NCI-H748 treated with DMSO at 0.1 percent for 48 hours (cell line): ENCODE data around the gene NRXN3.
A peak's percentile ranks its signal among the peaks of the same experiment; 100 is the strongest.

Experiments
- DNase-seq: peaks from one replicate; lab custom pipeline; 2025; lab: John Stamatoyannopoulos, UW

The NRXN3 gene

DNA sequence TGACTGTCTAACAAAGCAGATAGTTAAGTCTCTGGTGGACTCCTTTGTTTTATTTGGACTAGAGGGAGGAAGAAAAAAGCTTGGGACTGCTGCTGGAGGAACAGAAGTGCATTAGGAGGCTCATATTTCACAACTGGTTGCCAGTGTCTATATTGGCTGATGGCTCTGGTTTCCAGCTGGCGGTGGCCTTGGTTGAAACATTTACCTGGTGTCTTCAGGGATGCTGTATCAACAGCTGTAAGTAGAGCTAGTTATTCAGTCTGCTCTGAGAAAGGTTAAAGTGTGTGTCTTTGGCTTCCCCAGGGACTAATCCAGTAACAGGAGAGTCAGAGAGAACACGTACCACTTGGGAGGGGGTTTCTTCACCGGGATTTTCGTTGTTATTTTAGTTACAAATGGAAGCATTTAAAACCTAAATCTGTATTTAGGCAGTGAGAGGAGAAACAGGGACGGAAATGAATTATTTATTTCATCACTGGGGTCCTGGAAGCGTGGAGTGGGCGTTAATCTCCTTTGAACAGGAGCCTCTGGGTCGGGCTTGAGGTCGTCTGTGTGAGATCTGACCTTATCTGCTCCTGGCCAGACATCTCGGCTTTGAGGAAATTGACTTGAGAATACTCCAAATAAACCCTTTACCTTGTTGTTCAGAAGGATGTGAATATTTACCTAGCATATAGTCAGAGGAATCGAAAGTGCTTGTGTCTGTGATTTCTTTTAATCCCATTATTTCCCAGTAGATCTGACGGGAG is 149.9 kb downstream of the NRXN3 start:
- DNase-seq: peak; percentile 30

DNA sequence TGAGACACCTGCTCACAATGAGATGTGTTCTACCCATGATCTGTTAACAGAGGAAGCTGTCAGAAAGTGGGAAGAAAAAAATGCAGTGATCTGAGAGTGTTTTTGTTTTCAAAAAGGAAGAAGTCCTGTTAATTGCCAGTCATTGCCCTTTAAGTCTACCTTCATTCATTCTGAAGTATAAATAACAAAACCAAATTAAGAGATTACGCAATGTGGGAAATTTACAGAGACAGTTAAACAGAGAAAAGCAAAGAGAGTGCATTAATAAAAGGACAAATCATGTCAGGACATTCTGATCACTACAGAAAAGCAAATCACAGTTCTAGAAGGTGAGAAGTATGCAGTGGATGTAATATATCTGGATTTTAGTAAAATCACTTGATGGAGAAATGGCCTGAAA is 154.2 kb downstream of the NRXN3 start:
- no peak for DNase-seq

DNA sequence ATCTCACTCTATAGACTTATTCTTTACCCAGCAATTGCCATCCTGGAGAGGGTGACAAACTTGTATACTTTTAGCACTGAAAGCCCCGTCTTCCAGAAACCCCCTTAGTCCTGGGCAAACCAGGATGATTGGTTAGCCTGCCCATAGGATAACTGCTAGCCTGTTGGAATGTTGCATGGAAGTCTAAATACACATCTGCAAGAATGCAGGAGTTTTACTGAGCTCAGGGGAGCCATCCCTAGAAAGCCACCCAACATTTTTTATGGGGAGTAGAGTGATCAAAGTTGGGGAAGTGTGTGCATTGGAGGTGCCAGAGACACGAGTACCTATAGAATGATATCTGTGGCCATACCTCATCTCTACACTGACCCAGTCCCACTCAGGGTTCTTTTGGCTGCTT is 155.7 kb downstream of the NRXN3 start:
- DNase-seq: no peak

DNA sequence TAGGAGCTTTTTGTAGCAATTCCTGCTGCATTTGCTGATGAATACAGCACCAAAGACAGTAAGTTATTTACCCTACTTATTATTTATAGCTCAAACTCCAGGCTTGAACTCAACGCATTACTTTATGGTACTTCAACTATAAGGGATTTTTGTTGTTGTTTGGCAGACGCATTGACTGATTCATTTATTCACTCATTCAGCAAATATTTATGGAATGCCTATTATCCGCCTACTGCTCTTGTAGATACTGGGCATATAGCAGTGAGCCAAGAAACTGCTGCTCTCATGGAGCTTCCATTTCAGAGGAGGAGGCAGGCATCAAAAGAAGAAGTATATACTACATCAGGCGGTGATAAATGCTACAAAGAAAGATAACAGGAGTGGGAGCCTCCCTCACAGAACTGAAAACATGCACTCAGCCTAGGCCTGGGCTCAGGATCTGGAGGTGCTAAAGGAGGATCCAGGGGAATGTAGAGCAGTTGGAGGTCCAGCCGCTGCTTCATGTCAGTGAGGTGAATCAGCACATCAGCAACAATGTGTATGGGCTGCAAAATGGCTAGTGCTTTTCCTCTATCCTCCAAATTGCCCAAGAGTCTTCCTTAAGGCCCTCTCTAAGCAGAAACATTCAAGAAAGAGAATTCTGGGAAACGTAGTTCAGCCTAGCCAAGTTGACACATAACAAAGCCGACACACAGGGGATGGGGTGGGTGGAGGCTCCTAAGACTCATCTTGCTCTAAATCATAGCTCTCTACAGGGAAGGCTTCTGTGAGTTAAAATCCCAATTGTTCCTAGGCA is 157.5 kb downstream of the NRXN3 start:
- no peak for DNase-seq

- no peak for DNase-seq
Observed at GRCh38 chr14:78329371-78329770, 159.2 kb downstream of the NRXN3 start.

GRCh38 chr14:78335531-78335930 is 165.4 kb downstream of the NRXN3 start:
- no peak for DNase-seq

DNA sequence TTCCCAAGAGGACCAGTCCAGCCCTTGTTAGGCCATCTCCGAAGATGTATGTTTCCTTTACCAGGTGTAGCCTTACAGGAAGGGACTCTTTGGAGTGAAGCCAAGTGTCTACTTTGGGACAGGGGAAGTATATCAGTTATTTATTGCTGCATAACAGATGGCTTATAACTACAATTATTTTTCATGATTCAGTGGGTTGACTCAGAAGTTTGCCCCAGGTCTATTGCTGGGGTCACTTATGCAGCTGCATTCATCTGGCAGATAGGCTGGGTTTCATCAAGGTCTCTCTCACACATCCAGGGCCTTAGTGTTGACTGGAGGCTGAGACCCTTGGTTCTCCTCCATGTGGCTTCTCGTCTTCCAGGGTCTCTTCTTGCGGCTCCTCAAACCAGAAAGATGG is 170.1 kb downstream of the NRXN3 start:
- DNase-seq: no peak

DNA sequence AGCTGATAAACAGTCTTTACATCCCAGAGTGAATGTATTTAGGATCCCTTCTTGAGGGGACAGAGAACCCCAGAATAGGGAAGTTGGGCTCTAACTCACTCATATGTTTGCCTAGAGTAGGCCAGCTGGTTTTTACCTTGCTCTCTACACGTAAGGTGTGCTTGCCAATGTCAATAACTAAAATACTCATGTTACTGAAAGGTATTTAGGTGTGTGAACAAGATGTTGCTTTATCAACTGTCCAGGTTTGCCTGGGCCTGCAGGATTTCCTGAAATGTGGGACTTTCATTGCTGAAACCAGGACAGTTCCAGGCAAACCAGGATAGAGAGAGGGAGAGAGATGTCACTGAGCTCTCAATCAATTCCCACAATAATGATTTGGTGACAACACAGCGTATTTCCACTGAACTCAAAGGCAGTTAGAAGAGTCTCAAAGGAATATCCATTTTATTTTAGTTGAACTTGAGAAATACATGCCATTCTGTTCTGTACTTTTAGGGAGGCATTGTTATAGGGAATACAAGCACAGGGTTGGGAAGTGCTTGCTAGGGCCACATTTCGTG is 171.7 kb downstream of the NRXN3 start:
- DNase-seq: no peak

GRCh38 chr14:78342879-78343278 is 172.7 kb downstream of the NRXN3 start:
- DNase-seq: no peak

DNA sequence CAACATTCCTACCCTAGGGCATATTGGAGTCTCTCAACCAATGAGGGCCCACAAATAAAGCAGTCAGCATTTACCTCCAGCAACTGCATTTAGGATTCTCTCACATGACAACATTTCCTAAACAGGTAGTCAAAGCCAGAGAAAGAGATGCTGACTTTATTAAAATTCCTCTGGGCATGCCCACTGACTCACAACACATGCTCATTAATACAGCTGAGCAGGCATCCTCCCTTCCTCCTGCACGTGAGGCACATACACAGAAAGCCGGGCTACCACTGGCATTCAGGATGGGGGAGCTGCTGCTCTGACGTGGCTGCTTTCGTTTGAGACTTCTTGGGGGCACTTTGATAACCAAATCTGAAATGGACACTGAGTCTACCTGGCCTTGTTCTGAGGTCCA is 174.1 kb downstream of the NRXN3 start:
- DNase-seq: no peak

- DNase-seq: no peak
Observed at GRCh38 chr14:78345131-78345744, 175.1 kb downstream of the NRXN3 start.

- no peak for DNase-seq
Observed at GRCh38 chr14:78346747-78347146, 176.6 kb downstream of the NRXN3 start.

DNA sequence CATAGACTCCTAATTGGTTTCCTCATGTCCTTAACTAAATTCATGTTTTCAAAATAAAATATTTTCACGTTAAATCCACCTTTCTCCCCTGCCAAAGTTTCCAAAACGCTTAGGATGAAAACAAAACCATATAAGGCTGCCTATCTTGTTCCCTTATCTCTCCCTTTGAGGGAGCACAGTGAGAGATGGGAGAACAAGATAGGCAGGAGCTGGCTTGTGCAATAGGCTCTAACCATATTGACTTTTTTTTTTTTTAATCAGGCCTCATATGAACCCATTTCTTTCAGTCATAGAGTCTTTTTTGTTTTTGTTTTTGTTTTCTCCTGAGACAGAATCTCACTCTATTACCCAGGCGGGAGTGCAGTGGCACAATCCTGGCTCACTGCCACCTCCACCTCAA is 184.9 kb downstream of the NRXN3 start:
- no peak for DNase-seq

GRCh38 chr14:78356391-78356790 is 186.2 kb downstream of the NRXN3 start:
- no peak for DNase-seq

- no peak for DNase-seq
Observed at GRCh38 chr14:78358591-78358990, 188.4 kb downstream of the NRXN3 start.

- DNase-seq: no peak
Observed at GRCh38 chr14:78359581-78359980, 189.4 kb downstream of the NRXN3 start.

GRCh38 chr14:78363008-78363407 is 192.8 kb downstream of the NRXN3 start:
- DNase-seq: no peak

- DNase-seq: no peak
Observed at GRCh38 chr14:78367355-78367754, 197.2 kb downstream of the NRXN3 start.

DNA sequence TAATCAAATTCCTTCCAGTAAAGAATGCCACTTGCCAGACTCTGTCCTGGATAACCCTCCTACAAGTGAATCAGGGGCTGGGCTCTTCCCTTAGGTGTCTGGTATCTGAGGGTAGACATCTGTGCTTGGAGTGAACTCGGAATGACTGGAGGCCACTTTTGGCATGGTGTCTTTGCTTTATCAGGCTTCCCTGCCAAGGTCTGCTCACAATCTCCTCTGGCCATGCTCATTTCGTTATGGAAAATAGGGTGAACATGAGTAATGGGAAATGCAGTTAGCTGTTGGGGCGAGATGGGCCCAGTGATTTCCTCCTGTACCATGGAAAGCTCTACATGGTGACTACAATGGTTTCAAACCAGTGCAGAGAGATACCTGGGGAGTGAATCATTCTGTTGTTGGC is 212.9 kb downstream of the NRXN3 start:
- DNase-seq: no peak

- DNase-seq: no peak
Observed at GRCh38 chr14:78398216-78398615, 228.0 kb downstream of the NRXN3 start.

- DNase-seq: no peak
Observed at GRCh38 chr14:78399316-78399889, 229.2 kb downstream of the NRXN3 start.

DNA sequence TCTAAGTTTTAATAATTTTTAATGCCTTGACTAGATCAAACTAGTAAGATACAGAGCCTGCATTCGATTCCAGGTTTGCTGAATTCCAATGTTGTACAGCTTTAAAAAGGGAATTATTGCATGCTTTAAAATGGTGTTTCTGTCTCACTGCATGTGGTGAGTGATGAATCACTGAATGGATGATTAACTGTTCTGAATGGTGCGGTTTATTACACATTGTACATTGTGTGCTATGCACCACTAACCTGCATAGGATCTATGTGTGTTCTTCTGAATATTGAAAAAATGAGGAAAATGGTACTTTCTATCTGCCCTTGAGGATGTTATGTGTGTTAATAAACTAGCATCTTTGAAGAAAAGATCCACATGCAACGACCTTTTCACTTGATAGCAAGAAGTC is 231.7 kb downstream of the NRXN3 start:
- DNase-seq: no peak
